ENCODE results near the gene STK38L.

Gene STK38L

GRCh38 chr12:27280412-27280811, 36.3 kb downstream of the STK38L start:
- no peak for DNase-seq

GRCh38 chr12:27282754-27283153, 38.7 kb downstream of the STK38L start:
- DNase-seq, result no peak

GRCh38 chr12:27284021-27284420, 39.9 kb downstream of the STK38L start:
- DNase-seq, result no peak

- no peak for DNase-seq
Observed at GRCh38 chr12:27284751-27285150, 40.7 kb downstream of the STK38L start.

- DNase-seq, result no peak
Observed at GRCh38 chr12:27285403-27285802, 41.3 kb downstream of the STK38L start.

- DNase-seq, result no peak
Observed at GRCh38 chr12:27289414-27289813, 45.3 kb downstream of the STK38L start.

- no peak for DNase-seq
Observed at GRCh38 chr12:27290501-27291168, 46.5 kb downstream of the STK38L start.

GRCh38 chr12:27291862-27292261, 47.8 kb downstream of the STK38L start:
- DNase-seq, result no peak

- DNase-seq, result no peak
Observed at GRCh38 chr12:27292718-27293117, 48.6 kb downstream of the STK38L start.

GRCh38 chr12:27293463-27293862, 49.4 kb downstream of the STK38L start:
- no peak for DNase-seq

- DNase-seq, result no peak
Observed at GRCh38 chr12:27296674-27297073, 52.6 kb downstream of the STK38L start.

GRCh38 chr12:27297566-27297965, 53.5 kb downstream of the STK38L start:
- no peak for DNase-seq

GRCh38 chr12:27299102-27299501, 55.0 kb downstream of the STK38L start:
- no peak for DNase-seq

GRCh38 chr12:27300226-27300625, 56.1 kb downstream of the STK38L start:
- no peak for DNase-seq

GRCh38 chr12:27303139-27304111, 59.3 kb downstream of the STK38L start:
- DNase-seq, result no peak

GRCh38 chr12:27304856-27305255, 60.8 kb downstream of the STK38L start:
- no peak for DNase-seq

GRCh38 chr12:27305673-27306456, 61.8 kb downstream of the STK38L start:
- no peak for DNase-seq

GRCh38 chr12:27309293-27309994, 65.4 kb downstream of the STK38L start:
- no peak for DNase-seq

GRCh38 chr12:27309995-27310315, 65.9 kb downstream of the STK38L start:
- DNase-seq, result no peak

GRCh38 chr12:27316947-27317346, 72.9 kb downstream of the STK38L start:
- no peak for DNase-seq

GRCh38 chr12:27319409-27319808, 75.3 kb downstream of the STK38L start:
- DNase-seq, result no peak

- no peak for DNase-seq
Observed at GRCh38 chr12:27319848-27320247, 75.8 kb downstream of the STK38L start.

- no peak for DNase-seq
Observed at GRCh38 chr12:27324530-27324929, 80.4 kb downstream of the STK38L start.
